Measurements from ENCODE around the gene ADAMTS13. TPM values are rescaled to one million over a fixed set of nuclear protein-coding genes. Genes with fewer than 3 reads are reported as not detected.
A peak's percentile ranks its signal among the peaks of the same experiment; 100 is the strongest.

ADAMTS13 gene
- total and polyA plus RNA-seq, 9 of the 15 experiments (the other 6 are each of a cell fraction or from before 2014, with no cell fraction given), result 0.03 to 0.20 (median 0.04) TPM; not detected in 4

DNA sequence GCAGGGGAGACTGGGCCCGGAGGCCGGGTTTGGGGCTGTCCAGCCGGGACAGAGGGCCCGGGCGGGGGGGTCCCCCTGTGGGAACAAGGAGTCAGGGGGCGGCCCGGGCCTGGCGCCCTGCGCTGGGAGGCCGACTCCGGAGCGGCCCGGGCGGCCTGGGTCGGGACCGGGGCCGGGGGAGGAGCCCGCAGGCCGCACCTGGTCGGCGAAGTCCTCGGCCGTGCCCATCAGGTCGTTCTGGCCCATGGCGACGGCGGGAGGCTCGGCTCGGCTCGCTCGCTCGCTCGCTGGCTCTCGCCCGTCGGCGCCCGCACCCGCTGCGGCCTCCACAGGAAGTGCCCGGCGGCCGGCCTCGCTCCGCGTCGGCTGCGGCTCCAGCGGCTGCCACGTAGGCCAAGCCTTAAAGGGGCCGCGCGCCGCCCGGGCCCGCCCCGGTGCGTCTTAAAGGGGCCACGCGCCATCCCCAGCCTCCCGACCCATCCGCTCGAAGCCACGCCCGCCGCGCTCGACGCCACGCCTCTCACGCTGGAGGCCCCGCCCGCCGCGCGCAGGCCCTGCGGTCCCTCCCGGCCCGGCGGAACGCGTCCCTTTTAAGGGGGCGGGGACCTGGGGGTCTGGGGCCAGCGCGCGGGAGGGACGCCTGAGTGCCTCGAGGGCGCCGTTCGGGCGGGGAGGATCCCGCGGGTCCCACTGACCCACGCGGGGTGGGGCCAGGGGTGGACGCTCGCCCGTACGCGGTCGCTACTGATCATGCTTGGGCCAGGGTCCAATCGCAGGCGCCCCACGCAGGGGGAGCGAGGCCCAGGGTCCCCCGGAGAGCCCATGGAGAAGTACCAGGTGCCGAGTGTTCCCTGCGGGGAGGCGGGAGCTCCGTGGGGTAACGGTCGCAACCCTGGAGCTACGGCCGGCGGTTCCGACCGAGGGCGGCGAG lies 46.2 kb upstream of the ADAMTS13 start, which contains the start of the genes STKLD1 and SURF4 (continued):
- TF ChIP-seq, protein P1, sequence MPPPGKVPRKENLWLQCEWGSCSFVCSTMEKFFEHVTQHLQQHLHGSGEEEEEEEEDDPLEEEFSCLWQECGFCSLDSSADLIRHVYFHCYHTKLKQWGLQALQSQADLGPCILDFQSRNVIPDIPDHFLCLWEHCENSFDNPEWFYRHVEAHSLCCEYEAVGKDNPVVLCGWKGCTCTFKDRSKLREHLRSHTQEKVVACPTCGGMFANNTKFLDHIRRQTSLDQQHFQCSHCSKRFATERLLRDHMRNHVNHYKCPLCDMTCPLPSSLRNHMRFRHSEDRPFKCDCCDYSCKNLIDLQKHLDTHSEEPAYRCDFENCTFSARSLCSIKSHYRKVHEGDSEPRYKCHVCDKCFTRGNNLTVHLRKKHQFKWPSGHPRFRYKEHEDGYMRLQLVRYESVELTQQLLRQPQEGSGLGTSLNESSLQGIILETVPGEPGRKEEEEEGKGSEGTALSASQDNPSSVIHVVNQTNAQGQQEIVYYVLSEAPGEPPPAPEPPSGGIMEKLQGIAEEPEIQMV (tag; conservative IDR thresholded peaks at IDR 0.05; ENCODE audit: low read depth), result no peak
- TF ChIP-seq ADNP (tag; IDR thresholded peaks at IDR 0.05) (no peak), POLR2AphosphoS2 (IDR thresholded peaks at IDR 0.05; ENCODE audit: low read length) (no peak), PURB (CRISPR knock-in tag; IDR thresholded peaks at IDR 0.05; ENCODE audit: low read depth) (no peak), HDAC3 (IDR thresholded peaks at IDR 0.05; ENCODE audit: borderline replicate concordance, partially characterized antibody) (no peak), ZNF311 (CRISPR knock-in tag; IDR thresholded peaks at IDR 0.05) (no peak), ARNT (IDR thresholded peaks at IDR 0.05) (no peak), FOXJ3 (CRISPR knock-in tag; IDR thresholded peaks at IDR 0.05) (no peak), NRF1 (conservative IDR thresholded peaks at IDR 0.05 in 1 of 2, IDR thresholded peaks at IDR 0.05 in 1 of 2) (peak; percentile 86 to 87), ZNF75A (CRISPR knock-in tag; IDR thresholded peaks at IDR 0.05) (no peak), ZNF274 (IDR thresholded peaks at IDR 0.05; ENCODE audit: borderline replicate concordance, low read depth, low read length) (no peak), CREBBP (IDR thresholded peaks at IDR 0.05; ENCODE audit: low read depth, low read length) (no peak), GATA2 (CRISPR knock-in tag; IDR thresholded peaks at IDR 0.05) (no peak), ZSCAN32 (CRISPR knock-in tag; IDR thresholded peaks at IDR 0.05) (no peak), KHSRP (IDR thresholded peaks at IDR 0.05) (no peak), ETV1 (tag; conservative IDR thresholded peaks at IDR 0.05; ENCODE audit: low read depth) (no peak), NEUROD1 (IDR thresholded peaks at IDR 0.05; ENCODE audit: borderline replicate concordance, low read depth, low read length, partially characterized antibody) (peak; percentile 95), TCF7 (IDR thresholded peaks at IDR 0.05; ENCODE audit: borderline replicate concordance) (no peak), KDM5B (IDR thresholded peaks at IDR 0.05; ENCODE audit: insufficient replicate concordance, low read depth, low read length) (peak; percentile 79)
- TF ChIP-seq, protein P2, sequence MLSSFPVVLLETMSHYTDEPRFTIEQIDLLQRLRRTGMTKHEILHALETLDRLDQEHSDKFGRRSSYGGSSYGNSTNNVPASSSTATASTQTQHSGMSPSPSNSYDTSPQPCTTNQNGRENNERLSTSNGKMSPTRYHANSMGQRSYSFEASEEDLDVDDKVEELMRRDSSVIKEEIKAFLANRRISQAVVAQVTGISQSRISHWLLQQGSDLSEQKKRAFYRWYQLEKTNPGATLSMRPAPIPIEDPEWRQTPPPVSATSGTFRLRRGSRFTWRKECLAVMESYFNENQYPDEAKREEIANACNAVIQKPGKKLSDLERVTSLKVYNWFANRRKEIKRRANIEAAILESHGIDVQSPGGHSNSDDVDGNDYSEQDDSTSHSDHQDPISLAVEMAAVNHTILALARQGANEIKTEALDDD (IDR thresholded peaks at IDR 0.05), result no peak
- TF ChIP-seq, protein P3, sequence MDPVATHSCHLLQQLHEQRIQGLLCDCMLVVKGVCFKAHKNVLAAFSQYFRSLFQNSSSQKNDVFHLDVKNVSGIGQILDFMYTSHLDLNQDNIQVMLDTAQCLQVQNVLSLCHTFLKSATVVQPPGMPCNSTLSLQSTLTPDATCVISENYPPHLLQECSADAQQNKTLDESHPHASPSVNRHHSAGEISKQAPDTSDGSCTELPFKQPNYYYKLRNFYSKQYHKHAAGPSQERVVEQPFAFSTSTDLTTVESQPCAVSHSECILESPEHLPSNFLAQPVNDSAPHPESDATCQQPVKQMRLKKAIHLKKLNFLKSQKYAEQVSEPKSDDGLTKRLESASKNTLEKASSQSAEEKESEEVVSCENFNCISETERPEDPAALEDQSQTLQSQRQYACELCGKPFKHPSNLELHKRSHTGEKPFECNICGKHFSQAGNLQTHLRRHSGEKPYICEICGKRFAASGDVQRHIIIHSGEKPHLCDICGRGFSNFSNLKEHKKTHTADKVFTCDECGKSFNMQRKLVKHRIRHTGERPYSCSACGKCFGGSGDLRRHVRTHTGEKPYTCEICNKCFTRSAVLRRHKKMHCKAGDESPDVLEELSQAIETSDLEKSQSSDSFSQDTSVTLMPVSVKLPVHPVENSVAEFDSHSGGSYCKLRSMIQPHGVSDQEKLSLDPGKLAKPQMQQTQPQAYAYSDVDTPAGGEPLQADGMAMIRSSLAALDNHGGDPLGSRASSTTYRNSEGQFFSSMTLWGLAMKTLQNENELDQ (CRISPR knock-in tag; IDR thresholded peaks at IDR 0.05; ENCODE audit: borderline replicate concordance), result no peak
- TF ChIP-seq, protein P4, sequence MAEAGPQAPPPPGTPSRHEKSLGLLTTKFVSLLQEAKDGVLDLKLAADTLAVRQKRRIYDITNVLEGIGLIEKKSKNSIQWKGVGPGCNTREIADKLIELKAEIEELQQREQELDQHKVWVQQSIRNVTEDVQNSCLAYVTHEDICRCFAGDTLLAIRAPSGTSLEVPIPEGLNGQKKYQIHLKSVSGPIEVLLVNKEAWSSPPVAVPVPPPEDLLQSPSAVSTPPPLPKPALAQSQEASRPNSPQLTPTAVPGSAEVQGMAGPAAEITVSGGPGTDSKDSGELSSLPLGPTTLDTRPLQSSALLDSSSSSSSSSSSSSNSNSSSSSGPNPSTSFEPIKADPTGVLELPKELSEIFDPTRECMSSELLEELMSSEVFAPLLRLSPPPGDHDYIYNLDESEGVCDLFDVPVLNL (CRISPR knock-in tag; IDR thresholded peaks at IDR 0.05; ENCODE audit: low read depth), result no peak
